CD14-positive monocyte (primary cell): Measurements from ENCODE around the gene ANKRD27. TPM values are rescaled to one million over a fixed set of nuclear protein-coding genes. Genes with fewer than 3 reads are reported as not detected.

Source experiments
- DNase-seq, 3 donors: peaks; one replicate each; pipeline ENCODE4 v3.0.0-alpha.2; 2011 to 2022
- H2AFZ ChIP-seq: 2 replicates; pipeline ENCODE4 v1.6.0; 2012; ENCODE audit warnings: mild to moderate bottlenecking, low read depth, low read length, inconsistent platforms; ENCODE audit not compliant: insufficient read depth, poor library complexity, severe bottlenecking
- H3K27ac ChIP-seq, 2 donors: 1 replicate in 1 of 2; 2 replicates in 1 of 2; pipeline ENCODE4 v1.5.1; 2012 to 2013; ENCODE audit warnings: low read length in 2 of 2, control low read depth in 1 of 2, inconsistent platforms in 1 of 2, low read depth in 1 of 2, mild to moderate bottlenecking in 1 of 2
- H3K27me3 ChIP-seq, 2 donors: one replicate each; pipeline versions ENCODE4 v1.6.0 to v1.6.1; 2011 to 2013; ENCODE audit warnings: low read length in 2 of 2; ENCODE audit not compliant: control insufficient read depth in 2 of 2, insufficient read depth in 2 of 2
- H3K36me3 ChIP-seq, 2 donors: replicated peaks in 1 of 2; 1 replicate in 1 of 2; 2 replicates in 1 of 2; pipeline versions ENCODE4 v1.5.1 to v1.6.1; 2012 to 2013; ENCODE audit warnings: low read length in 2 of 2, control low read depth in 1 of 2, inconsistent platforms in 1 of 2, mild to moderate bottlenecking in 1 of 2; ENCODE audit not compliant: insufficient read depth in 2 of 2, control insufficient read depth in 1 of 2
- H3K4me1 ChIP-seq, 2 donors: 1 replicate in 1 of 2; 2 replicates in 1 of 2; pipeline versions ENCODE4 v1.5.1 to v1.6.1; 2012 to 2013; ENCODE audit warnings: low read length in 2 of 2, control low read depth in 1 of 2, inconsistent platforms in 1 of 2, mild to moderate bottlenecking in 1 of 2, moderate library complexity in 1 of 2; ENCODE audit not compliant: insufficient read depth in 2 of 2, control insufficient read depth in 1 of 2
- H3K4me2 ChIP-seq: replicated peaks from 2 replicates; pipeline ENCODE3; 2012; ENCODE audit warnings: low read length, moderate library complexity, mild to moderate bottlenecking; ENCODE audit not compliant: poor library complexity, severe bottlenecking; ENCODE audit errors: extremely low read depth
- H3K4me3 ChIP-seq, 3 experiments: fragments of 200-600 bp in 1 of 3; sonication (generic) in 1 of 3; replicated peaks in 1 of 3; 1 replicate in 2 of 3; 2 replicates in 1 of 3; pipeline ENCODE4 v1.5.1; 2011 to 2013; ENCODE audit warnings: low read length in 3 of 3, mild to moderate bottlenecking in 3 of 3, control low read depth in 2 of 3, low read depth in 2 of 3, inconsistent platforms in 1 of 3, moderate library complexity in 1 of 3
- H3K79me2 ChIP-seq: 2 replicates; pipeline ENCODE4 v1.6.0; 2012; ENCODE audit warnings: mild to moderate bottlenecking, control low read depth, inconsistent platforms, low read length, moderate library complexity; ENCODE audit not compliant: insufficient read depth
- H3K9ac ChIP-seq: 2 replicates; pipeline ENCODE4 v1.6.0; 2017; ENCODE audit warnings: low read length, mild to moderate bottlenecking; ENCODE audit not compliant: insufficient read depth, poor library complexity, severe bottlenecking
- H3K9me3 ChIP-seq, 2 donors: replicated peaks in 1 of 2; 1 replicate in 1 of 2; 2 replicates in 1 of 2; pipeline versions ENCODE4 v1.5.1 to v1.6.1; 2012 to 2013; ENCODE audit warnings: low read length in 2 of 2, control low read depth in 1 of 2; ENCODE audit not compliant: control insufficient read depth in 1 of 2, insufficient read depth in 1 of 2
- H4K20me1 ChIP-seq: 2 replicates; pipeline ENCODE4 v1.6.0; 2012; ENCODE audit warnings: mild to moderate bottlenecking, low read length, control low read depth, moderate library complexity; ENCODE audit not compliant: insufficient read depth
- H3K27ac Mint-ChIP-seq, 7 donors: one replicate each; pipeline ENCODE4 v1.8.0; 2020; ENCODE audit warnings: mild to moderate bottlenecking in 7 of 7, mixed read lengths in 7 of 7, moderate library complexity in 6 of 7, inconsistent platforms in 2 of 7
- H3K27me3 Mint-ChIP-seq, 3 donors: one replicate each; pipeline ENCODE4 v1.8.0; 2021 to 2022; ENCODE audit warnings: low read depth in 3 of 3, mild to moderate bottlenecking in 3 of 3, mixed read lengths in 3 of 3, moderate library complexity in 3 of 3, inconsistent platforms in 1 of 3
- H3K36me3 Mint-ChIP-seq, 2 donors: one replicate each; pipeline ENCODE4 v1.8.0; 2020; ENCODE audit warnings: mixed read lengths in 2 of 2, inconsistent platforms in 1 of 2, mild to moderate bottlenecking in 1 of 2
- H3K4me1 Mint-ChIP-seq: one replicate; pipeline ENCODE4 v1.8.0; 2020; ENCODE audit warnings: mild to moderate bottlenecking, mixed read lengths
- H3K4me3 Mint-ChIP-seq, 2 donors: one replicate each; pipeline ENCODE4 v1.8.0; 2020; ENCODE audit warnings: mild to moderate bottlenecking in 2 of 2, mixed read lengths in 2 of 2, moderate library complexity in 1 of 2
- H3K9me3 Mint-ChIP-seq, 7 donors: one replicate each; pipeline ENCODE4 v1.8.0; 2020 to 2022; ENCODE audit warnings: mixed read lengths in 7 of 7, mild to moderate bottlenecking in 6 of 7, moderate library complexity in 6 of 7, inconsistent platforms in 2 of 7
- CTCF ChIP-seq: fragments of 200-600 bp; IDR thresholded peaks from one replicate; pipeline ENCODE4 v1.8.0; 2022; ENCODE audit warnings: antibody characterized with exemption, mild to moderate bottlenecking
- WGBS: methylation state at CpG from one replicate; pipeline ENCODE4 v1.1.5; 2013; ENCODE audit warnings: missing lambda C conversion rate; ENCODE audit not compliant: insufficient coverage; 5-methylcytosine and 5-hydroxymethylcytosine counted together
- intact Hi-C, 2 donors: fragments of 100-400 bp; cut with micrococcal nuclease; formaldehyde crosslinking; loops; one replicate each; pipeline versions ENCODE4 v1.15.0 to v1.15.1; 2023
- polyA plus RNA-seq, 3 donors: library from polyadenylated mRNA; depleted of rRNA in 1 of 3; unstranded in 2 of 3; stranded (reverse) in 1 of 3; fragments of 300-500 nt in 2 of 3; fragments of >200 nt in 1 of 3; fragmentation: Illumina TruSeq in 2 of 3; gene quantifications; 1 replicate in 2 of 3; 2 replicates in 1 of 3; pipeline ENCODE4 v1.2.3, GENCODE V29; 2012 to 2021

Gene ANKRD27
- polyA plus RNA-seq, 3 donors = 8.7 to 17.5 (median 14.5) TPM

- no peaks in the 10 kb centered on the region for H3K27me3 ChIP-seq
- Mint-ChIP-seq H3K4me3 (peak within 1 kb of the TSS; percentile 84 to 95), H3K9me3 (peaks cover 0 to 11% (median 2%) of the 10 kb centered on the region in 7 donors), H3K27ac (peak within 1 kb of the TSS; percentile 82 to 93 (median 87)), H3K27me3 (peaks cover 0 to 1% (median 0%) of the 10 kb centered on the region in 3 donors), H3K4me1 (peaks cover 58% of the 10 kb centered on the region), H3K36me3 (peaks cover 7 to 13% of the 10 kb centered on the region in 2 donors)
- H3K36me3 ChIP-seq = no peaks in the 10 kb centered on the region
- peaks cover 54 to 59% of the 10 kb centered on the region in 2 donors for H3K4me1 ChIP-seq
- peak within 1 kb of the TSS; percentile 81 for H2AFZ ChIP-seq
- peak within 1 kb of the TSS; percentile 74 to 75 for H3K27ac ChIP-seq
- peak; percentile 54 to 65 (median 56) for DNase-seq
- H3K9me3 ChIP-seq = no peaks in the 10 kb centered on the region
- H3K4me2 ChIP-seq = peak within 1 kb of the TSS; percentile 98
- no peak for TF ChIP-seq CTCF
- WGBS = under 1% methylated on average over 26 of the region's 32 CpGs
- peak within 1 kb of the TSS; percentile 82 for H3K9ac ChIP-seq
- intact Hi-C loops = loop anchor here in 1 of 2 donors (2.0 to 10.0 kb wide), 2 partner anchors 17 to 683 kb away; partner anchors contain the start of genes ANKRD27, CEBPG and RGS9BP
- H3K79me2 ChIP-seq = peaks cover 35% of the 10 kb centered on the region
- peaks cover 31% of the 10 kb centered on the region for H4K20me1 ChIP-seq
- H3K4me3 ChIP-seq = peak within 1 kb of the TSS; percentile 57 to 82 (median 71)
Measured at GRCh38 chr19:32691291-32691951, 16.4 kb upstream of the ANKRD27 start, which contains the start of gene NUDT19. TSS of gene NUDT19 (plus strand) at chr19:32691821. CDS start at chr19:32691961, 140 bp downstream.

- 71% methylated on average over 1 of the region's 1 CpG for WGBS
- no peak for TF ChIP-seq CTCF
- Histone ChIP-seq H4K20me1 (peaks cover 11% of the 10 kb centered on the region), H3K79me2 (peaks cover 22% of the 10 kb centered on the region), H3K9me3 (no peaks in the 10 kb centered on the region), H3K4me3 (no peak overlapping the region), H3K27ac (no peak overlapping the region), H3K4me2 (no peak overlapping the region), H3K4me1 (peaks cover 23 to 28% of the 10 kb centered on the region in 2 donors), H2AFZ (no peak overlapping the region), H3K9ac (no peak overlapping the region), H3K36me3 (no peaks in the 10 kb centered on the region), H3K27me3 (no peaks in the 10 kb centered on the region)
- Mint-ChIP-seq H3K27me3 (peaks cover 0 to 1% (median 0%) of the 10 kb centered on the region in 3 donors), H3K4me1 (peaks cover 27% of the 10 kb centered on the region), H3K4me3 (no peak overlapping the region), H3K36me3 (peaks cover 10 to 15% of the 10 kb centered on the region in 2 donors), H3K27ac (no peak overlapping the region), H3K9me3 (peaks cover 0 to 6% (median under 1%) of the 10 kb centered on the region in 7 donors)
- DNase-seq = no peak
- intact Hi-C loops = no loop called here
Measured at GRCh38 chr19:32688311-32688710, 13.3 kb upstream of the ANKRD27 start.
